DMS79 treated with DMSO at 0.1 percent for 48 hours (cell line): ENCODE results near the gene ZNF526.

Experiments
- DNase-seq: peaks from one replicate; lab custom pipeline; 2025; lab: John Stamatoyannopoulos, UW

The ZNF526 gene

GRCh38 chr19:42224940-42225717 lies 5.0 kb downstream of the ZNF526 start:
- DNase-seq, result no peak

GRCh38 chr19:42225718-42226292 lies 5.7 kb downstream of the ZNF526 start:
- no peak for DNase-seq

DNA sequence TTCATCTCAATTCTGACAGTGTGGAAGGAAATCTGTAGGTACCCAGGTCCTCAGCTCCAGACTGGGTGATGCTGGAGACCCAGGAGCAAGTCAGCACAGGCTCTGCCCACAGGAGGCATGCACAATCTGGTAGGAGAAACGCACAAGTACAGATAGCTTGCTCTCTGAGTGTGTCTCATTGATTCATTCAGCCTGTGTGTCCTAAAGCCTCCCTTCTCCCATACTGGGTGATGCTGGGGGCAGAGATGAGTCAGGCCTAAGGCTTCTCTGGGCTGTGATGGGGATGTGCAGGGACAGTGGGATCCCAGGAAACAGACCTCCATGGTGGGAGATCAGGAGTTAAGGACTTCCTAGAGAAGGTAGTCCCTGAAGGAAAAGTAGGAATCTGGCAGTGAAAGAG lies 6.8 kb downstream of the ZNF526 start:
- no peak for DNase-seq

DNA sequence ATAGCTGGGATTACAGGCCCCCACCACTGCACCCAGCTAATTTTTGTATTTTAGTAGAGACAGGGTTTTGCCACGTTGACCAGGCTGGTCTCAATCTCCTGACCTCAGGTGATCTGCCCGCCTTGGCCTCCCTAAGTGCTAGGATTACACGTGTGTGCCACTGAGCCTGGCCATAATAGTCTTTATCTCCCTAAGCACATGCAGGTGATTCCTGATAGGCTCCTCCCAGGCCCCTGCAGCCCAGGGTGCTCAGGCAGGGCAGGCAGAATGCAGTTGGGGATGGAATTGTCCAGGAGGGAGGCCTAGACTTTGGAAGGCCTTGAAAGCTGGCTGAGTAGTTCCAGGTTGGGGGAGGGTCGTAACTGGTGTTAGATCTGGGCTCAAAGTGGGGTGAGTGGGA lies 8.5 kb downstream of the ZNF526 start:
- no peak for DNase-seq

- DNase-seq, result no peak
Observed at GRCh38 chr19:42229301-42229854, 9.3 kb downstream of the ZNF526 start.

GRCh38 chr19:42229855-42230351 lies 9.8 kb downstream of the ZNF526 start:
- no peak for DNase-seq

DNA sequence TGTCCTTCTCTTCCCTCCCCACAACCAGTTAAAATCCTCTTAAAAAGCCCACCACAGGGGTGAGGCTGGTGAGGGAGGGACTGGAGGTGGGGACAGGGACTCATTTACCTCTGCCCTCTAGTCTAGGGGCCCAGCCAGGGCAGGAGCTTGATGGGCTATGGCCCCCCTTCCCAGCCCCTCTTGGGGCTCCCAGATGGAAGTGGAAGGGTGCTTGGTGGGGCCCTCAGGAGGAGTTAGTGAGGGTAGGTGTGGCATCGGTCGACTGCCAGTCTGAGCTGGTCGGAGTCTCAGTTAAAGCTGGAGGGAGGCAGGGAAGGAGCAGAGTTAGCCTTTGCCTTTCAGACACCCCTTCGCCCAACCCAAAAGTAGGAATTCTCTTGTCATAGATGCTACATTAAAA lies 10.5 kb downstream of the ZNF526 start:
- no peak for DNase-seq

DNA sequence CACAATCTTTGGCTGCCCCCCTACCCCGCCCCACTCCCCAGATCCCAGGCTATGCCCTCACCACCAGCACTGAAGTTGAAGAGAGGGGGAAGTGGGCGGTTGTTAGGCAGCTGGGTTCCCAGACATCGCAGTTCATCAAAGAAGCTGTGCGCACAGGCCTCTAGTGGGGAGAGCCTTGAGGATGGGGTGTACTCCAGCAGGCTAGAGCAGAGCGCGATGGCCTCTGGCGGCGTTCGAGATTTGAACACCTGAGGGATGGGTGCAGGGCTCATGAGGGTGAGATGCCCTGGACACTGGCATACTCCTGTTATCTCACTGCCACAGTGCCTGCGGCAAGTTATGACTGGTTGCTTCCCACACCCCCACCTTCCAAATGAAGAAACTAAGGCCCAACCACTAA lies 12.3 kb downstream of the ZNF526 start:
- DNase-seq, result no peak

- no peak for DNase-seq
Observed at GRCh38 chr19:42233106-42233505, 13.0 kb downstream of the ZNF526 start.

DNA sequence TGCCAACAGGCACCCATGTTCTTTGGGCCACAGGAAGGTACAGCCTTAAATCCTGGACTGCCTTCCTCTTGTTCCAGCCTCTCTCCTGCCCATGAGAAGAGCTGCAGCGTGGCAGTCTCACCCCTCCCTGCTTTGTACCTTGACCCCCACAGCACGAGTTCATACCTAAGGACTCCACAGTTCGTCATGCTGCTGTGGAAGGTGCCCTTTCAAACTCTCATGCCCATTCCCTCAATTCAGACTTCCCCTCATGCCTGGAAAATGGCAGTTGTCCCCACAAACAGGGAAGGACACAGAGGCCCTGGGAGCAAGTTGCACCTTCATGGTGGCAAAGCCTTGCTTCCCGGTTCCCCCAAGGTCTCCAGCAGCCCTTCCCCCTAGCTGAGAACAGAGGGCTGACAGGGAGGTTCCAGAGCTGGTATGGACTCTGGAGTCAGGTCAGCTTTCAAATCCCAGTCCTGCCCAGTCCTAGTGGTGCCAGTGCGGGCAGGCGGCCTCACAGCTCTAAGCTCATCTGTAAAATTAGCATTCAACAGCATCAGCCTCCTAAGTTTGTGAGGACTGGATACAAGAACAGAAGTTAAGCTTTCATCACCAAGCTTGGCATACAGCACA lies 13.7 kb downstream of the ZNF526 start:
- no peak for DNase-seq

- DNase-seq, result no peak
Observed at GRCh38 chr19:42234364-42234763, 14.3 kb downstream of the ZNF526 start.

- DNase-seq, result no peak
Observed at GRCh38 chr19:42235181-42235580, 15.1 kb downstream of the ZNF526 start.

DNA sequence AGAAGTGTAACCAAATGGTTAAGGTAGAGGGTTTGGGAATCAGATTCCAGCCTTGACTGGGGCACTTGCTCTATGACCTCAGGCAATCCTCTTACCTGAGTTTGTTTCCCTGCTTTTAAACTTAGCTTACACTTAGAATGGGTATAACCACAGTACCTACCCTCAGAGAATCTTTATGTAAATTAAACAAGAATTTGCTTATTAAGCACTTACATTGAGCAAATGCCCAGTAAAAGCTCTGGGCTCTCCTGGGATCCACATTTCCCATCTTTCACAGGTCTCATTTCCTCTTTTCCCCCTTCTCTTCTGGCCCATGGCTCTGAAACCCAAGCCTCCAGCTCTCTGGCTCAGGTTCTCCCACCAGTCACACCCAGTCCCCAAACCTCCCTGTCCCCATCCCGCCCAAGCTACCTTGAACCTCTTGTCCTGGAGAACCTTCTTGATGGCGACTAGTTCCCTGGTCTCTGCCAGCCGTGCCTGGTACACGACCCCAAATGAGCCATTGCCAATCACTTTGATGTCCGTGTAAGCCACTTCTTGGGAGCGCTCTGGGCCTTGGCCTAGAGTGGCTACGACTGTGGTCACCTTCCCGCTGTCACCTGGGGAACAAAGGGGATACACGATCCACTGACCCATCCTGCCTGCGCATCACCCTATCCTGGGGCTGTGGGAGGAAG lies 19.6 kb downstream of the ZNF526 start:
- no peak for DNase-seq

- DNase-seq, result no peak
Observed at GRCh38 chr19:42241279-42241678, 21.2 kb downstream of the ZNF526 start.

- DNase-seq, result peak; percentile 20
Observed at GRCh38 chr19:42242069-42242511, 22.0 kb downstream of the ZNF526 start.

DNA sequence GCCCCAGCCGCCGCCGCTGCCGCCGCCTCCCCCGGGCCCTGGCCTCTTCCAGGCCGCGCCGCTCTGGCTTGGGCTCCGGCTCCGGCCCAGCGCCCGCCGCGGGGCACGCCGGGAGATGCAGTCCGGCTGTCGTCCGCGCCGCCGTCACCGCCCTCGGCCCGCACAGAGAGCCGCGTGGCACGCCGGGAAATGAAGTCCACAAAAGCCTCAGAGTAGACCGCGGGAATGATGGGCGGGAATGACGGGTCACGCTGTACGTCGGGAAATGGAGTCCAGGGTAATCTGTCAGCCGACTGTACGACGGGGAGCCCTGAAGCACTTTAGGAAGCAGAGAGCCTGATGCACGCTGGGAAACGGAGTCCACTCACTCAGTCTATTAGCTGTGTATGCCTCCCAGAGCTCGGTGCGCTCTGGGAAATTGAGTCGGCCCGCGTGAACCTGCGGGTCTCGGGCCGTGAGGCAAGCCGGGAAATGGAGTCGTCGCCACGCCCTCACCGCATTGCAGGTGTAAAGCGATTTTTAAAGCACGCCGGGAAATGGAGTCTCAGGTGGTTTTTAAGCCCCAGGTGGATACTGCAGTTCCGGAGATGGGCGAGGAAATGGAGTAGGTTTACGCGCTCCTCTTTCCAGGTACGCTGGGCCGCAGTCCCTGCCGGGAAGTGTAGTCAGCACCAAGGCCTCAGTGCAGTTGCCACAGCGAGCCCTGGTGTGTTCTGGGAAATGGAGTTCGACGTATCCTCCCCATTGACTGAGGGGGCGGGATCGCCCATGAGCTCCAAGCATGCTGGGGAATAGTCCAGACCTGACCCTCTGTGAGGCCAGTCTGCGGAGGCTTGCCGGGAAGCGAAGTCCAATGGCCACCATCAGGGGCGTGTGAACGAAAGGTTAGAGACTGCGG lies 22.6 kb downstream of the ZNF526 start, which contains the start of gene GSK3A:
TSS of gene GSK3A (minus strand) at position 91 of the 898 bp plus-strand sequence. CDS start 137 bp downstream, outside the sequence.
- DNase-seq, result peak; percentile 100

GRCh38 chr19:42244347-42245220 lies 24.5 kb downstream of the ZNF526 start:
- peak; percentile 88 for DNase-seq

- DNase-seq, result no peak
Observed at GRCh38 chr19:42245231-42245630, 25.1 kb downstream of the ZNF526 start.

GRCh38 chr19:42246143-42246921 lies 26.2 kb downstream of the ZNF526 start:
- DNase-seq, result no peak
